PFSK-1 (cell line): ENCODE measurements around the gene NKIRAS2.

Source experiments
- POLR2AphosphoS5 ChIP-seq: IDR thresholded peaks from 2 replicates; pipeline ENCODE4 v1.6.1; 2012; ENCODE audit warnings: low read depth, mild to moderate bottlenecking, control low read depth, low read length, moderate library complexity
- SIN3A ChIP-seq: IDR thresholded peaks from 2 replicates; pipeline ENCODE4 v1.6.1; 2012; ENCODE audit warnings: mild to moderate bottlenecking, low read length, moderate library complexity, borderline replicate concordance; ENCODE audit not compliant: insufficient read depth
- TAF1 ChIP-seq: IDR thresholded peaks from 2 replicates; pipeline ENCODE4 v1.6.1; 2012; ENCODE audit warnings: low read length, control low read depth, borderline replicate concordance; ENCODE audit not compliant: insufficient read depth
- TF ChIP-seq, protein P1 (sequence below), 2 experiments: IDR thresholded peaks; 2 replicates each; pipeline versions ENCODE4 v1.6.1 to v1.8.0; 2011 to 2012; ENCODE audit warnings: low read depth in 2 of 2, low read length in 2 of 2, control low read depth in 1 of 2, inconsistent platforms in 1 of 2, mild to moderate bottlenecking in 1 of 2, moderate library complexity in 1 of 2; ENCODE audit not compliant: insufficient read depth in 1 of 2

DNA sequence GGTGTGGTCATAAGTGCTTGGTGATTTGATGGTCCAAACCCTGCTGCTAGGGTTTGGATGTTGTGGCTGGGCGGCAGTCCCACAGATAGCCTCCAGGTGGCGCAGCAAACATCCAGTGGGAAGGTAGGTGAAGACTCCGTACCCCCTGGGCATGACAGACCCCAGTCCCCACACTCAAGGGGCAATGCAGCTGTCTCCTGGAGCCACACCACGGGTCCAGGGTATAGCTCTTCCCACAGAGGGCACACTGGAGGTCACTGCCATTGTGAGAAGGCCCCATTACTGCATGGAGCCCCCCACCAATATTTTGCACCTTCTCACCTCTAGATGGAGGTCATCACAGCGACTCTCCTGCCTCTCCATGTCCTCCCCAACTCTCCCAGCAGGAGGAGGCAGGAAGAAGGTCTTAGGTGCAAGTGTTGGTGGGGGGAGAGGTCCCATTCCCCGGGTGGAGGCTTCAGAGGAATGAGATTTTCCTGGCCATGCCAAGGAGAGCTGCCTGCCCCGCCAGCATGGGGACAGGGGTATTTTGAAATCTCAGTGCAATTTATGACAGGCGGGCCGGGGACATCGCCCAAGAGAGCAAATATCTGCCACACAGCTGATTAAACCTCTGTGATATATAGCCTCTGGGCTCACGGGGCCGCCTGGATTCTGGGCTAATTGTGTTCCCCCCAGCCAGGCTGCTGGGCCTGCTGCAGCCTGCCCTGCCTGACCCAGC lies 47.6 kb downstream of the NKIRAS2 start:
- TF ChIP-seq, protein P1, sequence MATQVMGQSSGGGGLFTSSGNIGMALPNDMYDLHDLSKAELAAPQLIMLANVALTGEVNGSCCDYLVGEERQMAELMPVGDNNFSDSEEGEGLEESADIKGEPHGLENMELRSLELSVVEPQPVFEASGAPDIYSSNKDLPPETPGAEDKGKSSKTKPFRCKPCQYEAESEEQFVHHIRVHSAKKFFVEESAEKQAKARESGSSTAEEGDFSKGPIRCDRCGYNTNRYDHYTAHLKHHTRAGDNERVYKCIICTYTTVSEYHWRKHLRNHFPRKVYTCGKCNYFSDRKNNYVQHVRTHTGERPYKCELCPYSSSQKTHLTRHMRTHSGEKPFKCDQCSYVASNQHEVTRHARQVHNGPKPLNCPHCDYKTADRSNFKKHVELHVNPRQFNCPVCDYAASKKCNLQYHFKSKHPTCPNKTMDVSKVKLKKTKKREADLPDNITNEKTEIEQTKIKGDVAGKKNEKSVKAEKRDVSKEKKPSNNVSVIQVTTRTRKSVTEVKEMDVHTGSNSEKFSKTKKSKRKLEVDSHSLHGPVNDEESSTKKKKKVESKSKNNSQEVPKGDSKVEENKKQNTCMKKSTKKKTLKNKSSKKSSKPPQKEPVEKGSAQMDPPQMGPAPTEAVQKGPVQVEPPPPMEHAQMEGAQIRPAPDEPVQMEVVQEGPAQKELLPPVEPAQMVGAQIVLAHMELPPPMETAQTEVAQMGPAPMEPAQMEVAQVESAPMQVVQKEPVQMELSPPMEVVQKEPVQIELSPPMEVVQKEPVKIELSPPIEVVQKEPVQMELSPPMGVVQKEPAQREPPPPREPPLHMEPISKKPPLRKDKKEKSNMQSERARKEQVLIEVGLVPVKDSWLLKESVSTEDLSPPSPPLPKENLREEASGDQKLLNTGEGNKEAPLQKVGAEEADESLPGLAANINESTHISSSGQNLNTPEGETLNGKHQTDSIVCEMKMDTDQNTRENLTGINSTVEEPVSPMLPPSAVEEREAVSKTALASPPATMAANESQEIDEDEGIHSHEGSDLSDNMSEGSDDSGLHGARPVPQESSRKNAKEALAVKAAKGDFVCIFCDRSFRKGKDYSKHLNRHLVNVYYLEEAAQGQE (IDR thresholded peaks at IDR 0.05; ENCODE audit: insufficient read depth in 1 of 2, low read depth in 2 of 2, low read length in 2 of 2), result no peak
- TF ChIP-seq POLR2AphosphoS5, result no peak
- no peak for TF ChIP-seq TAF1
- TF ChIP-seq SIN3A, result no peak
